Mesothelial cell of epicardium (in vitro differentiated cells): ENCODE data around the gene CASQ2. TPM values are rescaled to one million over a fixed set of nuclear protein-coding genes. Genes with fewer than 3 reads are reported as not detected.

Source experiments
- DNase-seq, 2 experiments: peaks; one replicate each; pipeline ENCODE4 v3.0.0; 2021; ENCODE audit warnings: low spot score in 2 of 2; ENCODE audit not compliant: unreplicated experiment in 2 of 2
- H3K27ac Mint-ChIP-seq: 2 replicates; pipeline ENCODE4 v1.8.0; 2021; ENCODE audit warnings: mixed read lengths
- H3K27me3 Mint-ChIP-seq: 2 replicates; pipeline ENCODE4 v1.8.0; 2021; ENCODE audit warnings: low read depth, mixed read lengths
- H3K36me3 Mint-ChIP-seq: 2 replicates; pipeline ENCODE4 v1.8.0; 2021; ENCODE audit warnings: mixed read lengths
- H3K4me1 Mint-ChIP-seq: 2 replicates; pipeline ENCODE4 v1.8.0; 2021; ENCODE audit warnings: mixed read lengths
- H3K4me3 Mint-ChIP-seq: 2 replicates; pipeline ENCODE4 v1.8.0; 2021; ENCODE audit warnings: mild to moderate bottlenecking, moderate library complexity, mixed read lengths
- H3K9me3 Mint-ChIP-seq: 2 replicates; pipeline ENCODE4 v1.8.0; 2021; ENCODE audit warnings: mixed read lengths
- CTCF ChIP-seq: fragments of 200-600 bp; sonication (generic); IDR thresholded peaks from one replicate; pipeline ENCODE4 v1.5.0; 2021; ENCODE audit warnings: antibody characterized with exemption; ENCODE audit not compliant: unreplicated experiment
- total RNA-seq: library from RNA; stranded (reverse); gene quantifications from 3 replicates; pipeline ENCODE4 v1.2.1, GENCODE V29; 2021

CASQ2 gene
- total RNA-seq, 1 donor from 2014 or later, result 0.13 TPM

- DNase-seq, result no peak
- Mint-ChIP-seq H3K27ac (no peak overlapping the region), H3K36me3 (no peaks in the 10 kb centered on the region), H3K27me3 (no peaks in the 10 kb centered on the region), H3K4me1 (peaks cover 7% of the 10 kb centered on the region), H3K4me3 (no peak overlapping the region), H3K9me3 (peaks cover under 1% of the 10 kb centered on the region)
- no peak for TF ChIP-seq CTCF
Observed at GRCh38 chr1:115765091-115765490, 3.4 kb downstream of the CASQ2 start.

GRCh38 chr1:115764541-115764940 lies 4.0 kb downstream of the CASQ2 start:
- peak overlapping the region; percentile 19 for H3K27ac Mint-ChIP-seq
- no peak for DNase-seq
- peaks cover 6% of the 10 kb centered on the region for H3K9me3 Mint-ChIP-seq
- no peaks in the 10 kb centered on the region for H3K36me3 Mint-ChIP-seq
- H3K27me3 Mint-ChIP-seq, result no peaks in the 10 kb centered on the region
- no peak overlapping the region for H3K4me3 Mint-ChIP-seq
- peak; percentile 34 for TF ChIP-seq CTCF
- peaks cover 7% of the 10 kb centered on the region for H3K4me1 Mint-ChIP-seq

- no peak overlapping the region for H3K27ac Mint-ChIP-seq
- H3K36me3 Mint-ChIP-seq, result peaks cover 2% of the 10 kb centered on the region
- no peaks in the 10 kb centered on the region for H3K27me3 Mint-ChIP-seq
- H3K4me1 Mint-ChIP-seq, result peaks cover 5% of the 10 kb centered on the region
- no peak overlapping the region for H3K4me3 Mint-ChIP-seq
- no peak for TF ChIP-seq CTCF
- DNase-seq, result no peak
- peaks cover 15% of the 10 kb centered on the region for H3K9me3 Mint-ChIP-seq
Observed at GRCh38 chr1:115762779-115763178, 5.7 kb downstream of the CASQ2 start.

- Mint-ChIP-seq H3K27me3 (no peaks in the 10 kb centered on the region), H3K27ac (no peak overlapping the region), H3K9me3 (peaks cover 15% of the 10 kb centered on the region), H3K4me1 (peaks cover 5% of the 10 kb centered on the region), H3K4me3 (no peak overlapping the region), H3K36me3 (peaks cover 2% of the 10 kb centered on the region)
- TF ChIP-seq CTCF, result no peak
- no peak for DNase-seq
Observed at GRCh38 chr1:115761601-115762302, 6.8 kb downstream of the CASQ2 start.

- no peak for TF ChIP-seq CTCF
- Mint-ChIP-seq H3K27me3 (no peaks in the 10 kb centered on the region), H3K36me3 (peaks cover 2% of the 10 kb centered on the region), H3K4me3 (no peak overlapping the region), H3K4me1 (peaks cover 24% of the 10 kb centered on the region), H3K9me3 (peaks cover 15% of the 10 kb centered on the region), H3K27ac (no peak overlapping the region)
- DNase-seq, result no peak
Observed at GRCh38 chr1:115757856-115758255, 10.7 kb downstream of the CASQ2 start.
